Gastroesophageal sphincter (tissue), 3 donors: ENCODE results near the gene COL5A1.

Experiments
- POLR2A ChIP-seq, 2 donors: fragments of 450-650 bp; IDR thresholded peaks; one replicate each; pipeline ENCODE4 v1.6.1; 2017; ENCODE audit warnings: antibody characterized with exemption in 2 of 2, mild to moderate bottlenecking in 2 of 2, moderate library complexity in 1 of 2
- POLR2AphosphoS5 ChIP-seq: sonication (generic); formaldehyde crosslinking; IDR thresholded peaks from one replicate; pipeline ENCODE4 v1.6.1; 2017; ENCODE audit warnings: antibody characterized with exemption
- TF ChIP-seq, protein P1 (sequence below), 4 experiments: fragments of 200-600 bp in 2 of 4; fragments of 450-650 bp in 2 of 4; sonication (generic) in 1 of 4; IDR thresholded peaks; one replicate each; pipeline ENCODE4 v1.5.1; 2017 to 2019; ENCODE audit warnings: antibody characterized with exemption in 4 of 4, mild to moderate bottlenecking in 2 of 4, moderate library complexity in 2 of 4

GRCh38 chr9:134618163-134618832, 23.3 kb upstream of the COL5A1 start:
- TF ChIP-seq POLR2AphosphoS5: no peak
- TF ChIP-seq POLR2A (IDR thresholded peaks at IDR 0.05): no peak
- TF ChIP-seq, protein P1, sequence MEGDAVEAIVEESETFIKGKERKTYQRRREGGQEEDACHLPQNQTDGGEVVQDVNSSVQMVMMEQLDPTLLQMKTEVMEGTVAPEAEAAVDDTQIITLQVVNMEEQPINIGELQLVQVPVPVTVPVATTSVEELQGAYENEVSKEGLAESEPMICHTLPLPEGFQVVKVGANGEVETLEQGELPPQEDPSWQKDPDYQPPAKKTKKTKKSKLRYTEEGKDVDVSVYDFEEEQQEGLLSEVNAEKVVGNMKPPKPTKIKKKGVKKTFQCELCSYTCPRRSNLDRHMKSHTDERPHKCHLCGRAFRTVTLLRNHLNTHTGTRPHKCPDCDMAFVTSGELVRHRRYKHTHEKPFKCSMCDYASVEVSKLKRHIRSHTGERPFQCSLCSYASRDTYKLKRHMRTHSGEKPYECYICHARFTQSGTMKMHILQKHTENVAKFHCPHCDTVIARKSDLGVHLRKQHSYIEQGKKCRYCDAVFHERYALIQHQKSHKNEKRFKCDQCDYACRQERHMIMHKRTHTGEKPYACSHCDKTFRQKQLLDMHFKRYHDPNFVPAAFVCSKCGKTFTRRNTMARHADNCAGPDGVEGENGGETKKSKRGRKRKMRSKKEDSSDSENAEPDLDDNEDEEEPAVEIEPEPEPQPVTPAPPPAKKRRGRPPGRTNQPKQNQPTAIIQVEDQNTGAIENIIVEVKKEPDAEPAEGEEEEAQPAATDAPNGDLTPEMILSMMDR (IDR thresholded peaks at IDR 0.05): no peak
